GM21390 (cell line): Measurements from ENCODE around the gene STEAP2.

Source experiments
- ATAC-seq: cut with Tn5 transposase; IDR thresholded peaks from one replicate; pipeline ENCODE4 v1.9.1; 2021; ENCODE audit not compliant: unreplicated experiment

STEAP2 gene

DNA sequence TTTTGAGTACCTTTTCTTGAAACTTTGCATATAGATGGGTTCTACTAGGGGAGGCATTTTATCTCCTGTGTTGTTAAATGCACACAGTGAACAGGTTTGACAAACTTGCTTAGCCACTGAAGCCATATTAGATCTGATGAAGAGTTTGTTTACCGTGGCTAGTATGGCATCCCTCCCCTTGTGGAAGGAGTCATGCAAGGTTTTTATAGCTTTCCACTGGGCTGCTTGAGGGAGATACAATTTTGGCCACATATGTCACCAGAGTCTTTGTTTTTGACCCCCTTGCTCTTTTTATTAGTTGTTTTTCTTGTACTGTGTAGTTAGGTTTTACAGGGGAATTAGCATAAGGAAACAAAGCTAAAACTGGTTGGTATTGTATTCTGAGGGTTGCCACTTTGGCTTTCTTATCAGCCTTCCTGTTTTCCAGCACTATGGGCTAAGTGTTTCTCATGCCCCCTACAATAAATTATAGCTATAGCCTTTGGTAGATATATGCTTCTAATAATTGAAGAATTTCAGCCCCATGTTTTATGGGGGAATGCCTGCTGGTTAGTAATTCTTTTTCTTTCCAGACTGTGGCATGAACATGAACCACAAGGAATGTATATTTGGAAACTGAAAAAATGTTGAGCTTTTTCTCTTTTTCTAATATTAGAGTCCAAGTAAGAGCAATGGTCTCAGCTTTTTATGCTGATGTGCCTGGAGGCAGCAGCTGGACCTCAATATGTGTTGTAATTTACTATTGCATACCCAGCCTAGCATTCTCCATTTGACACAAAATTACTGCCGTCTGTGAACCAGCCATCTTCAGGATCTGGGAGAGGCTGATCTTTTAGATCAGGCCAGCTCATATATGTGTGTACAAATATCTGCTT lies 18.4 kb upstream of the STEAP2 start:
- ATAC-seq = no peak

DNA sequence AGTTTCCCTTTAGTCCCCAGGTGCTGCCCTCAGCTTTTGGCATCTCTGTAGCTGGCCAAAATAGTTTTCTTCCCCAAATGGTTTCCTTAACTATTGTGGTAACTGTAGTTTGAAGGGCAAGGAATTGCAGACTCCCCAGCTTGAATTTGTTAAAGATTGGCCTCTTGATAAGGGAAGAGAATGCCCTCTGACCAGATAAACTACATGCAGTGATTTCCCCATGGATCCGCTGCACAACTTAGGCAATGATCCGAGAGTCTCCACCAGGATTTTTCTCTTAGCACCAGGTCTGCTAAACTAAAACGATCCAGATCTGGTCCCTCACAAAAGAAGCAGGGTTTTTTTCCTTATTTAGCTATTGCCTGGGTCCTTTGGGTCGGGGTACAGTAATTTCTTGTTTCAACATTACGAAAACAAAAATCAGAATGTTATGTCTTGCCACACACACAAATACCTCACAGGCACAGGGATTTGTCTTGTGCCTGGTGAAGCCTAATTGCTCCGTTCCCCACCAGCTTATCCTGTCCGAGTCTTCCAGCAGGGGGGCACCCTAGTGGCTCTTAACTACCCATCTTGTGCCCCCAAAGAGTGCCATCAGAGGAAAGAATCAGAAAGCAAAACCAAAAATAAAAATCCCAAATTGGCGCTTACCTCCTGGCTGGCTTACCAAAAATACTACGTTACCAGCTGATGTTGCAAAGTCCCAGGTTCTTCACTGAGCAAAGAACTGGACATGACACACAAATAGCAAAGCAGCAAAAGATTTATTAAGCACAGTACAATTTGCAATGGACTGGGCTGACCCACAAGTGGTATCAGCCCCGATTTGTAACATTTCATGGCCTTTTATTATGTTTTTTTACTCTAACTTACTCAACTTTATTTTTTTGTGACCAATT lies 16.4 kb upstream of the STEAP2 start:
- ATAC-seq = no peak

- no peak for ATAC-seq
Observed at GRCh38 chr7:90201500-90202195, 9.9 kb upstream of the STEAP2 start.

DNA sequence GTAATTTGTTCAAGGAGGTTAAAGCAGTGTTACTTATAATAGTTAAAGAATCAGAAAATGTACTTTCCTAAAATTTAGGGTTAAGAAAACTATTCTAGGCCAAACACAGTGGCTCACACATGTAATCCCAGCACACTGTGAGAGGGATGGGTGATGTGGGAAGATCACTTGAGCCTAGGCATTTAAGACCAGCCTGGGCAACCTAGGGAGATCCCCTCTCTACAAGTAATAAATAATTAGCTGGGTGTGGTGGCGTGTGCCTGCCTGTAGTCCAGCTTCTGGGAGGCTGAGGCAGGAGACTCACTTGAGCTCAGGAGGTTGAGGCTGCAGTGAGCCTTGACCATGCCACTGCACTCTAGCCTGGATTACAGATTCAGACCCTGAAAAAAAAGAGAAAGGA lies 3.6 kb upstream of the STEAP2 start:
- ATAC-seq = no peak

GRCh38 chr7:90209776-90210175 lies 1.8 kb upstream of the STEAP2 start:
- no peak for ATAC-seq

DNA sequence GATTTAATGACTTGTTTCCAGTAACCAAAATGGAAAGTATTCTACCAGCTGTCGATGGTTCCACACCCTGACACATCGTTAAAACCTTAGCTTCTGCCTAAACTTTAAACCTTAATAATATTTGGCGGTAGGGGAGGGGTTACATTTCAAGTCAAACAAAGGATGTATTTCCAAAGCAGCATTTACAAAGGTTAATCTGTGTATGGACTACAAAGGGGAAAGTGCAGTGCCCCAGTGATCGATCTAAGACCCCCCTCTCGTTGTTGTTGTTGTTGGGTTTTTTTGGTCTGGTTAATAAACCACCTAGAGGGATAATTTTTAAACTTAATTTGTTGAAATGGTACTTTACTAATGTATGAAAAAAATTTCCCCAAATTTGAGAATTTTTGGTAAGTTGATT lies 1.1 kb upstream of the STEAP2 start:
- ATAC-seq = no peak

DNA sequence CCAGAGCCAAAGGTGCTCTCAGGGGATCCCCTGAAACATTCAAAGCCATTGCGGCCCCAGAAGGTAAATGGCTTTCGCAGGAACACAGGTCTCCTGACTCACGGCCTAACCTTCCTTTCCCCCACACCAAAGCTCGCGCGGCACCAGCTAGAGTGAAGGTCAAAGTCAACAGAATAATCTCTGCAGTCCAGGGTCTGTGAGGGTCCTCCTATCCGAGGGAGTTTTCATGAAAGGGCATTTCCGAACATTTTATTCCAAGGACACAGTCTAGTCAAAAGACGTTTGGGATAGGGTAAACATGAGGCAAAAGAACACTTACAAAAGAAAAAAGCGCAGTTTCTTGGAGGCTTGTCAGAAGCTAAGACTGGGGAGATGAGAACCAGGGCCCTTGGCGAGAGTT lies 559 bp upstream of the STEAP2 start:
- peak; percentile 14 for ATAC-seq

- ATAC-seq = no peak
Observed at GRCh38 chr7:90212149-90212495, 582 bp downstream of the STEAP2 start.

- ATAC-seq = no peak
Observed at GRCh38 chr7:90213521-90213920, 2.0 kb downstream of the STEAP2 start.

GRCh38 chr7:90216080-90216674 lies 4.6 kb downstream of the STEAP2 start:
- no peak for ATAC-seq

- no peak for ATAC-seq
Observed at GRCh38 chr7:90216771-90217170, 5.2 kb downstream of the STEAP2 start.

- no peak for ATAC-seq
Observed at GRCh38 chr7:90222390-90222789, 10.8 kb downstream of the STEAP2 start.

- ATAC-seq = no peak
Observed at GRCh38 chr7:90222811-90223725, 11.5 kb downstream of the STEAP2 start.

- ATAC-seq = no peak
Observed at GRCh38 chr7:90224195-90224594, 12.7 kb downstream of the STEAP2 start.

- ATAC-seq = no peak
Observed at GRCh38 chr7:90225181-90225580, 13.6 kb downstream of the STEAP2 start.

DNA sequence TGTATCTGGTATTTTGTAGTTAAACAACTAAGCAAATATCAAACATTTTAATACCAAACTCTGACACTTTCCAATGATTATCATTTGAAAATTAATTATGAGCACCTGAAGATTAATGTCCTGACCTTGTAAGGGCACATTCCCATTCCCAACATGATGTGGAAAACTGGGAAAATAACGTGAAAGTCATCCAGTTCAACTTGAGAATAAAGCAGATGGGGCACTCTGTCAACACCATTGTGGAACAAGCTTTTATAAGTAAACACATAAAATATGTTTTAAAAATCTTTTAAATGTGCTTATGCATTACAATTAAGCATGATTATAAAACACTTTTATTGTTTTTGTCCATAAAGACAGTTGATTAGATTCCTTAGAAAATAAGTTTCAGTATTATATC lies 14.1 kb downstream of the STEAP2 start:
- ATAC-seq = no peak

- ATAC-seq = no peak
Observed at GRCh38 chr7:90227259-90227658, 15.7 kb downstream of the STEAP2 start.

DNA sequence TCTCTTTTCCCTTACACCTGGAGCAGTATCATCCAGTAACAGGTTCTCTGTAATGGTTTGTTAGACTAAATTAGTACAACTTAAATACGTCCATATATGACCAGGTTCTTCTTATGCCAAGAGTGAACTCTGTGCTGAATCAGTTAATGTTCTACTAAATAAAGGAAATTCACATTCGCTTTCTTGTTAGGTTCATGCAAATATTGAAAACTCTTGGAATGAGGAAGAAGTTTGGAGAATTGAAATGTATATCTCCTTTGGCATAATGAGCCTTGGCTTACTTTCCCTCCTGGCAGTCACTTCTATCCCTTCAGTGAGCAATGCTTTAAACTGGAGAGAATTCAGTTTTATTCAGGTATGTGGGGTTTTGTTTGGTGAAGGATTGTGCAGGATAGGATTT lies 18.1 kb downstream of the STEAP2 start:
- ATAC-seq = no peak

- no peak for ATAC-seq
Observed at GRCh38 chr7:90230834-90231233, 19.3 kb downstream of the STEAP2 start.

DNA sequence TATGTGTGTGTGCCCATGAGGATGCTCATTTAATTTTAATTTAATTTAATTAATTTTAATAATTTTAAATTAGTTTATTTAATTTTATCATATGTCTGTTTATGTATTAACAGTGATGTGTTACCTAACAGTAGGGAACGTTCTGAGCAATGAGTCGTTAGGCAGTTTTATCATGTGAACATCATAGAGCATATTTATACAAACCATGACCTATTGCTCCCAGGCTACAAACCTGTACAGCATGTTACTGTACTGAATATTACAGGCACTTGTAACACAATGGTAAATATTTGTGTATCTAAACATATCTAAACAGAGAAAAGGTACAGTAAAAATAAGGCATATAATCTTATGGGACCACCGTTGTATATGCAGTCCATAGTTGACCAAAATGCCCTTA lies 19.8 kb downstream of the STEAP2 start:
- no peak for ATAC-seq
